ENCODE results near the gene DSC2. TPM values are rescaled to one million over a fixed set of nuclear protein-coding genes. Genes with fewer than 3 reads are reported as not detected.

DSC2 gene
- 10 to 100 TPM in 2 of 3 donors, 1 to 10 TPM in 1; 8.0 to 72.9 (median 19.0) TPM for total RNA-seq

- Histone ChIP-seq H3K36me3 (no peaks in the 10 kb centered on the region), H3K27ac (peak within 1 kb of the TSS; percentile 94), H3K4me3 (peak within 1 kb of the TSS; percentile 58 to 76 (median 69)), H3K4me1 (no peaks in the 10 kb centered on the region), H3K27me3 (no peaks in the 10 kb centered on the region), H3K9me3 (no peaks in the 10 kb centered on the region)
- intact Hi-C loops (cut with DNase I; ENCODE audit: low total_unique reads) = no loop called here
- DNase-seq (ENCODE audit: low spot score in 2 of 2) = peak; percentile 47 to 55
- TF ChIP-seq POLR2AphosphoS5 (IDR thresholded peaks at IDR 0.05) (no peak), CTCF (IDR thresholded peaks at IDR 0.05) (no peak), POLR2A (IDR thresholded peaks at IDR 0.05) (no peak)
These were observed at the start of gene DSC2 for GRCh38 chr18:31102025-31102684. TSS of gene DSC2 (minus strand) at chr18:31102421. CDS start at chr18:31101971, 450 bp downstream.

- Histone ChIP-seq H3K9me3 (no peaks in the 10 kb centered on the region), H3K36me3 (peaks cover 4% of the 10 kb centered on the region), H3K27ac (no peak overlapping the region), H3K27me3 (no peaks in the 10 kb centered on the region), H3K4me1 (no peaks in the 10 kb centered on the region), H3K4me3 (no peak overlapping the region)
- no peak for DNase-seq (ENCODE audit: low spot score in 2 of 2)
- TF ChIP-seq CTCF (IDR thresholded peaks at IDR 0.05) (no peak), POLR2AphosphoS5 (IDR thresholded peaks at IDR 0.05) (no peak), POLR2A (IDR thresholded peaks at IDR 0.05) (no peak)
- intact Hi-C loops (cut with DNase I; ENCODE audit: low total_unique reads) = no loop called here
These were observed 47.1 kb upstream of the DSC2 start for GRCh38 chr18:31149351-31149750.

- Histone ChIP-seq H3K27me3 (no peaks in the 10 kb centered on the region), H3K4me3 (no peak overlapping the region), H3K27ac (no peak overlapping the region), H3K9me3 (no peaks in the 10 kb centered on the region), H3K4me1 (no peaks in the 10 kb centered on the region), H3K36me3 (peaks cover 4% of the 10 kb centered on the region)
- DNase-seq (ENCODE audit: low spot score in 2 of 2) = no peak
- intact Hi-C loops (cut with DNase I; ENCODE audit: low total_unique reads) = no loop called here
- TF ChIP-seq POLR2A (IDR thresholded peaks at IDR 0.05) = no peak
- TF ChIP-seq POLR2AphosphoS5 (IDR thresholded peaks at IDR 0.05) = no peak
- TF ChIP-seq CTCF (IDR thresholded peaks at IDR 0.05) = no peak
These were observed 46.4 kb upstream of the DSC2 start for GRCh38 chr18:31148600-31148999.

- TF ChIP-seq CTCF (IDR thresholded peaks at IDR 0.05) (no peak), POLR2AphosphoS5 (IDR thresholded peaks at IDR 0.05) (no peak), POLR2A (IDR thresholded peaks at IDR 0.05) (no peak)
- peaks cover 4% of the 10 kb centered on the region for H3K36me3 ChIP-seq
- H3K27ac ChIP-seq = no peak overlapping the region
- no peaks in the 10 kb centered on the region for H3K27me3 ChIP-seq
- H3K4me3 ChIP-seq = no peak overlapping the region
- no peaks in the 10 kb centered on the region for H3K9me3 ChIP-seq
- no peak for DNase-seq (ENCODE audit: low spot score in 2 of 2)
- intact Hi-C loops (cut with DNase I; ENCODE audit: low total_unique reads) = no loop called here
- H3K4me1 ChIP-seq = no peaks in the 10 kb centered on the region
These were observed 44.6 kb upstream of the DSC2 start for GRCh38 chr18:31146809-31147208.

GRCh38 chr18:31143025-31143424 lies 40.8 kb upstream of the DSC2 start:
- Histone ChIP-seq H3K4me1 (no peaks in the 10 kb centered on the region), H3K27ac (no peak overlapping the region), H3K36me3 (peaks cover 4% of the 10 kb centered on the region), H3K9me3 (no peaks in the 10 kb centered on the region), H3K27me3 (no peaks in the 10 kb centered on the region), H3K4me3 (no peak overlapping the region)
- intact Hi-C loops (cut with DNase I; ENCODE audit: low total_unique reads) = no loop called here
- TF ChIP-seq CTCF (IDR thresholded peaks at IDR 0.05) (no peak), POLR2A (IDR thresholded peaks at IDR 0.05) (no peak)
- no peak for DNase-seq (ENCODE audit: low spot score in 2 of 2)
